ENCODE results near the gene TCHHL1.

TCHHL1 gene

DNA sequence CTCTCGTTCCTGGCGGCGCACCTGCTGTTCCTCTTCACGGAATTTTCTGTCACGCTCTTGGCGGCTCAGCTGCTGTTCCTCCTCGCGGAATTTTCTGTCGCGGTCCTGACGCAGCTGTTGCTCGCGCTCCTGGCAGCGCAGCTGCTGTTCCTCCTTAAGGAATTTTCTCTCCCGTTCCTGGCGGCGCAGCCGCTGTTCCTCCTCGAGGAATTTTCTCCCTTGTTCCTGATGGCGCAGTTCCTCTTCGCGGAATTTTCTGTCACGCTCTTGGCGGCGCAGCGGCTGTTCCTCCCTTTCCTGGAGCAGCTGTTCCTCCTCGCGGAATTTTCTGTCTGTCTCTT, 20.0 kb upstream of the TCHHL1 start:
- H3K27ac ChIP-seq (ENCODE audit: poor library complexity, severe bottlenecking) = no peak overlapping the region
- H3K36me3 ChIP-seq (ENCODE audit: low read depth) = no peaks in the 10 kb centered on the region
- H3K9me3 ChIP-seq (ENCODE audit: severe bottlenecking) = no peaks in the 10 kb centered on the region
- ATAC-seq (ENCODE audit: low read depth) (no peak), DNase-seq (ENCODE audit: low spot score) (no peak)
- peaks cover 12% of the 10 kb centered on the region for H3K4me1 ChIP-seq (ENCODE audit: insufficient read depth, poor library complexity, severe bottlenecking)
- H3K27me3 ChIP-seq (ENCODE audit: insufficient read depth, poor library complexity, severe bottlenecking) = peaks cover 92% of the 10 kb centered on the region
- TF ChIP-seq, protein P1, sequence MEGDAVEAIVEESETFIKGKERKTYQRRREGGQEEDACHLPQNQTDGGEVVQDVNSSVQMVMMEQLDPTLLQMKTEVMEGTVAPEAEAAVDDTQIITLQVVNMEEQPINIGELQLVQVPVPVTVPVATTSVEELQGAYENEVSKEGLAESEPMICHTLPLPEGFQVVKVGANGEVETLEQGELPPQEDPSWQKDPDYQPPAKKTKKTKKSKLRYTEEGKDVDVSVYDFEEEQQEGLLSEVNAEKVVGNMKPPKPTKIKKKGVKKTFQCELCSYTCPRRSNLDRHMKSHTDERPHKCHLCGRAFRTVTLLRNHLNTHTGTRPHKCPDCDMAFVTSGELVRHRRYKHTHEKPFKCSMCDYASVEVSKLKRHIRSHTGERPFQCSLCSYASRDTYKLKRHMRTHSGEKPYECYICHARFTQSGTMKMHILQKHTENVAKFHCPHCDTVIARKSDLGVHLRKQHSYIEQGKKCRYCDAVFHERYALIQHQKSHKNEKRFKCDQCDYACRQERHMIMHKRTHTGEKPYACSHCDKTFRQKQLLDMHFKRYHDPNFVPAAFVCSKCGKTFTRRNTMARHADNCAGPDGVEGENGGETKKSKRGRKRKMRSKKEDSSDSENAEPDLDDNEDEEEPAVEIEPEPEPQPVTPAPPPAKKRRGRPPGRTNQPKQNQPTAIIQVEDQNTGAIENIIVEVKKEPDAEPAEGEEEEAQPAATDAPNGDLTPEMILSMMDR (IDR thresholded peaks at IDR 0.05; ENCODE audit: poor library complexity, severe bottlenecking) = no peak
- H3K4me3 ChIP-seq (ENCODE audit: severe bottlenecking) = no peak overlapping the region

DNA sequence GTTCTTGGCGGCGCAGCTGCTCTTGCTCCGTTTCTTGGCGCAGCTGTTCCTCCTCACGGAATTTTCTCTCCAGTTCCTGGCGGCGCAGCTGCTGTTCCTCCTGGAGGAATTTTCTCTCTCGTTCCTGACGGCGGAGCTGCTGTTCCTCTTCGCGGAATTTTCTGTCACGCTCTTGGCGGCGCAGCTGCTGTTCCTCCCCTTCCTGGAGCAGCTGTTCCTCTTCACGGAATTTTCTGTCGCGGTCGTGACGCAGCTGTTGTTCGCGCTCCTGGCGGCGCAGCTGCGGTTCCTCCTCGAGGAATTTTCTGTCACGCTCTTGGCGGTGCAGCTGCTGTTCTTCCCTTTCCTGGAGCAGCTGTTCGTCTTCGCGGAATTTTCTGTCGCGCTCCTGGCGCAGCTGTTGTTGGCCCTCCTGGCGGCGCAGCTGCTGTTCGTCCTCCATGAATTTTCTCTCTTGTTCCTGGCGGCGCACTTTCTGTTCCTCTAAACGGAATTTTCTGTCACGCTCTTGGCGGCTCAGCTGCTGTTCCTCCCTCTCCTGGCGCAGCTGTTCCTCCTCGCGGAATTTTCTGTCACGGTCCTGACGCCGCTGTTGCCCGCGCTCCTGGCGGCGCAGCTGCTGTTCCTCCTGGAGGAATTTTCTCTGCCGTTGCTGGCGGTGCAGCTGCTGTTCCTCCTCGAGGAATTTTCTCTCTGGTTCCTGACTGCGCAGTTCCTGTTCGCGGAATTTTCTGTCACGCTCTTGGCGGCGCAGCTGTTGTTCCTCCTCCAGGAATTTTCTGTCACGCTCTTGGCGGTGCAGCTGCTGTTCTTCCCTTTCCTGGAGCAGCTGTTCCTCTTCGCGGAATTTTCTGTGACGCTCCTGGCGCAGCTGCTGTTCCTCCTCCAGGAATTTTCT, 19.4 kb upstream of the TCHHL1 start:
- DNase-seq (ENCODE audit: low spot score) = peak; percentile 42
- Histone ChIP-seq H3K4me1 (ENCODE audit: insufficient read depth, poor library complexity, severe bottlenecking) (peaks cover 12% of the 10 kb centered on the region), H3K27me3 (ENCODE audit: insufficient read depth, poor library complexity, severe bottlenecking) (peaks cover 92% of the 10 kb centered on the region), H3K36me3 (ENCODE audit: low read depth) (no peaks in the 10 kb centered on the region), H3K4me3 (ENCODE audit: severe bottlenecking) (peak overlapping the region; percentile 23), H3K27ac (ENCODE audit: poor library complexity, severe bottlenecking) (no peak overlapping the region), H3K9me3 (ENCODE audit: severe bottlenecking) (no peaks in the 10 kb centered on the region)
- ATAC-seq (ENCODE audit: low read depth) = no peak
- TF ChIP-seq, protein P1 (IDR thresholded peaks at IDR 0.05; ENCODE audit: poor library complexity, severe bottlenecking) = peak; percentile 20

DNA sequence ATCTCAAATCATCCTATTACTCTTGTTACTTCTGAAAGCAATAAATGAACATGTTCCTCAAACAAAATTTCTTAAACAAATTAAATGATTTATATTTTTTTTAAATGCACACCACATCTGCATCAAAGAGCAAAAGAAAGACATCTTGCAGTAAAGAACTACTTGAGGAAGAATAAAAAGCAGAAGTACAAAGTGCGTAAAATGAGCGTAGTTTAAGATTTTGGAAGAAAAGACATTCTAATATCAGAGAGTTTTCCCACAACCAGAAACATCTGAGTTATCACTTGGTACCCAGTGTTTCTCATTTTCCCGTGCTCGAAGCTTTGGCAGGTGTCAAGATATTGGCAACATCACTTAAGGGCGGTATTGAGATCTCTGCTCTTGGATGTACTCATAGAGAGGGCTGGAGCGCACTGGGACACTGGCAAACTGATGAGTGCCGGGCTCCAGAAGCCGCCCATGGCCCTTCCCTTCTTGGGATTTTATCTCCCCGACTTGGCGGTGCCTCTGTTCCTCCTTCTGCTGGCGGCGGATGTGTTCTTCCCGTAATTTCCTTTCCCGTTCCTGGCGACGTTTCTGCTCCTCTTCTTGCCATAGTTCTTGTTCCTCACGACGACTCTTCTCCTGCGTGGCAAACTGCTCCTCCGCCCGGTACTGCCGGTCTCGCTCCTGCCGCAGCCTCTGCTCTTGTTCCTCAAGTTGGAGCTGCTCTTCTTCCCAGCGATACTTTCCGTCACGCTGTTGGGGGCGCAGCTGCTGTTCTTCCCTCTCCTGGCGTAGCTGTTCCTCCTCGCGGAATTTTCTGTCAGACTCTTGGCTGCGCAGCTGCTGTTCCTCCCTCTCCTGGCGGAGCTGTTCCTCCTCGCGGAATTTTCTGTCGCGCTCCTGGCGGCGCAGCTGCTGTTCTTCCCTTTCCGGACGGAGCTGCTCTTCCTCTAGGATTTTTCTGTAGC, 18.4 kb upstream of the TCHHL1 start:
- TF ChIP-seq, protein P1 (IDR thresholded peaks at IDR 0.05; ENCODE audit: poor library complexity, severe bottlenecking) = no peak
- H3K4me1 ChIP-seq (ENCODE audit: insufficient read depth, poor library complexity, severe bottlenecking) = peaks cover 5% of the 10 kb centered on the region
- no peak overlapping the region for H3K27ac ChIP-seq (ENCODE audit: poor library complexity, severe bottlenecking)
- DNase-seq (ENCODE audit: low spot score) = peak; percentile 38
- no peaks in the 10 kb centered on the region for H3K36me3 ChIP-seq (ENCODE audit: low read depth)
- peaks cover 89% of the 10 kb centered on the region for H3K27me3 ChIP-seq (ENCODE audit: insufficient read depth, poor library complexity, severe bottlenecking)
- no peaks in the 10 kb centered on the region for H3K9me3 ChIP-seq (ENCODE audit: severe bottlenecking)
- H3K4me3 ChIP-seq (ENCODE audit: severe bottlenecking) = peak overlapping the region; percentile 23
- 0 out of 3 replicates have a peak, but pooled peaks have one; percentile 2 for ATAC-seq (ENCODE audit: low read depth)

DNA sequence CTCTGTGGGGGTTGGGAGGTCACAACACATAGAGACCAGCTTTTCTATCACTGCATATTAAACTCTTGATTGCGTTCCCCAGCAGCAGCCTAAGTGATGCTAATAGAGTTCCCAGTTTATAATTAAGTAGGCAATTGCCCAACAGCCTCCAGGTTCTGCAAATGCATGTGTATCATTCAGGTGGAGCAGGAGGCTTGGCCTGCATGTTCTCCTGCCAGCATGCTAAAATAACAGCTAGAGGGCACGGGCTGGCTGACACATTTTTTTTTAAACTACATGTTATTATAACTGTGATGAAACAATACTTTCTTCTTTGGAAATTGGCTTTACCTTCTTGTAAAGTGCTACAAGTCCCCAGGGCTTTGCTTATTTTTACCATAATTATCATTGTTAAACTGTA, 16.0 kb upstream of the TCHHL1 start:
- Histone ChIP-seq H3K27ac (ENCODE audit: poor library complexity, severe bottlenecking) (no peak overlapping the region), H3K36me3 (ENCODE audit: low read depth) (no peaks in the 10 kb centered on the region), H3K4me3 (ENCODE audit: severe bottlenecking) (no peak overlapping the region), H3K4me1 (ENCODE audit: insufficient read depth, poor library complexity, severe bottlenecking) (peaks cover 4% of the 10 kb centered on the region), H3K9me3 (ENCODE audit: severe bottlenecking) (no peaks in the 10 kb centered on the region), H3K27me3 (ENCODE audit: insufficient read depth, poor library complexity, severe bottlenecking) (peaks cover 74% of the 10 kb centered on the region)
- TF ChIP-seq, protein P1 (IDR thresholded peaks at IDR 0.05; ENCODE audit: poor library complexity, severe bottlenecking) = no peak
- DNase-seq (ENCODE audit: low spot score) (no peak), ATAC-seq (ENCODE audit: low read depth) (no peak)

Measured in RWPE2 (cell line).